Measurements from ENCODE around the gene ACOT7.

The ACOT7 gene

GRCh38 chr1:6351480-6352137 is 42.0 kb downstream of the ACOT7 start:
- Mint-ChIP-seq H3K27me3 (no peaks in the 10 kb centered on the region), H3K9me3 (no peaks in the 10 kb centered on the region), H3K36me3 (no peaks in the 10 kb centered on the region), H3K4me3 (no peak overlapping the region), H3K4me1 (peaks cover 8% of the 10 kb centered on the region), H3K27ac (no peak overlapping the region)
- no peak for ATAC-seq

GRCh38 chr1:6350416-6351088 is 43.0 kb downstream of the ACOT7 start:
- no peaks in the 10 kb centered on the region for H3K36me3 Mint-ChIP-seq
- no peaks in the 10 kb centered on the region for H3K27me3 Mint-ChIP-seq
- H3K9me3 Mint-ChIP-seq = no peaks in the 10 kb centered on the region
- H3K27ac Mint-ChIP-seq = no peak overlapping the region
- ATAC-seq = no peak
- H3K4me3 Mint-ChIP-seq = no peak overlapping the region
- peaks cover 8% of the 10 kb centered on the region for H3K4me1 Mint-ChIP-seq

DNA sequence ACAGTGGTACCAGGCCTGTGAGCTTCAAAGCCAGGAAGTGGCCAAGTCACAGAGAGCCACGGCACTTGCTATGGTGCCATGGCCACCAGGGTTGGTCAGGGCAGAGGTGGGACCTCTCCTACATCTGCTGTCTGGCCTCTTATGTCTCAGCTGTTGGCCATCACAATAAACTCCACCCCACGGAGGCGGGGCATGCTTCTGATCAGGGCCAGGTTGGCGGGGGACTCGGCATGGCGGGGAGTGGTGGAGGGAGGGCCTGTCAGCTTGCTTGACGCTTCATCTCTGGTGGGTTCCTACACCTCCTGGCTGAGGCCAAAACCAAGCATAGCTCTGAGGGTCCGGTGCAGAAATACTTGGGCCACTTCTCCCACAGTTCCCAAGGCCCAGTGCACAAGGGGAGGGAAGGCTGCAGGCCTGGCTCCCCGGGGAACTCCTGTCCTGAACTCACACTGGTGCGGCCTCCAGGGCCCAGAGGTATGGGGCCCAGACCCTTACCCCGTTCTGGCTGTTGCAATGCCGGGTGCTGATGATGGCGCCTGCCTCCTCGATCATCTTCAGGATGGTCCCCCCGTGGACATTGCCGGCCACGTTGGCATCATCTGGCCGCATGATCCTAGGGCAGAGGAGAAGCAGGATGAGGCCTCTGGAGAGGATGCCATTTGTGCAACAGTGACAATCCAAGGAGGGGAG is 44.2 kb downstream of the ACOT7 start:
- Mint-ChIP-seq H3K27ac (no peak overlapping the region), H3K36me3 (no peaks in the 10 kb centered on the region), H3K27me3 (no peaks in the 10 kb centered on the region), H3K4me1 (peaks cover 8% of the 10 kb centered on the region), H3K9me3 (no peaks in the 10 kb centered on the region), H3K4me3 (no peak overlapping the region)
- no peak for ATAC-seq

GRCh38 chr1:6348511-6349191 is 44.9 kb downstream of the ACOT7 start:
- no peak for ATAC-seq
- Mint-ChIP-seq H3K27me3 (no peaks in the 10 kb centered on the region), H3K4me3 (no peak overlapping the region), H3K27ac (no peak overlapping the region), H3K9me3 (no peaks in the 10 kb centered on the region), H3K4me1 (peaks cover 8% of the 10 kb centered on the region), H3K36me3 (peaks cover 6% of the 10 kb centered on the region)

- no peak overlapping the region for H3K27ac Mint-ChIP-seq
Measured at GRCh38 chr1:6347641-6348487, 45.7 kb downstream of the ACOT7 start.

GRCh38 chr1:6345460-6345859 is 48.1 kb downstream of the ACOT7 start:
- ATAC-seq = no peak
- H3K27me3 Mint-ChIP-seq = no peaks in the 10 kb centered on the region
- peaks cover 8% of the 10 kb centered on the region for H3K4me1 Mint-ChIP-seq
- H3K36me3 Mint-ChIP-seq = peaks cover 11% of the 10 kb centered on the region
- no peaks in the 10 kb centered on the region for H3K9me3 Mint-ChIP-seq
- H3K4me3 Mint-ChIP-seq = no peak overlapping the region
- no peak overlapping the region for H3K27ac Mint-ChIP-seq

More at GRCh38 chr1:6347641-6348487, 45.7 kb downstream of the ACOT7 start:
- peaks cover 8% of the 10 kb centered on the region for H3K4me1 Mint-ChIP-seq
- H3K4me3 Mint-ChIP-seq = no peak overlapping the region
- H3K27me3 Mint-ChIP-seq = no peaks in the 10 kb centered on the region
- ATAC-seq = peak; percentile 51
- H3K36me3 Mint-ChIP-seq = peaks cover 11% of the 10 kb centered on the region
- no peaks in the 10 kb centered on the region for H3K9me3 Mint-ChIP-seq

GRCh38 chr1:6345009-6345408 is 48.6 kb downstream of the ACOT7 start:
- H3K27me3 Mint-ChIP-seq = no peaks in the 10 kb centered on the region
- no peaks in the 10 kb centered on the region for H3K9me3 Mint-ChIP-seq
- no peak overlapping the region for H3K4me3 Mint-ChIP-seq
- no peak for ATAC-seq
- H3K27ac Mint-ChIP-seq = no peak overlapping the region
- H3K36me3 Mint-ChIP-seq = peaks cover 11% of the 10 kb centered on the region
- H3K4me1 Mint-ChIP-seq = peaks cover 8% of the 10 kb centered on the region

DNA sequence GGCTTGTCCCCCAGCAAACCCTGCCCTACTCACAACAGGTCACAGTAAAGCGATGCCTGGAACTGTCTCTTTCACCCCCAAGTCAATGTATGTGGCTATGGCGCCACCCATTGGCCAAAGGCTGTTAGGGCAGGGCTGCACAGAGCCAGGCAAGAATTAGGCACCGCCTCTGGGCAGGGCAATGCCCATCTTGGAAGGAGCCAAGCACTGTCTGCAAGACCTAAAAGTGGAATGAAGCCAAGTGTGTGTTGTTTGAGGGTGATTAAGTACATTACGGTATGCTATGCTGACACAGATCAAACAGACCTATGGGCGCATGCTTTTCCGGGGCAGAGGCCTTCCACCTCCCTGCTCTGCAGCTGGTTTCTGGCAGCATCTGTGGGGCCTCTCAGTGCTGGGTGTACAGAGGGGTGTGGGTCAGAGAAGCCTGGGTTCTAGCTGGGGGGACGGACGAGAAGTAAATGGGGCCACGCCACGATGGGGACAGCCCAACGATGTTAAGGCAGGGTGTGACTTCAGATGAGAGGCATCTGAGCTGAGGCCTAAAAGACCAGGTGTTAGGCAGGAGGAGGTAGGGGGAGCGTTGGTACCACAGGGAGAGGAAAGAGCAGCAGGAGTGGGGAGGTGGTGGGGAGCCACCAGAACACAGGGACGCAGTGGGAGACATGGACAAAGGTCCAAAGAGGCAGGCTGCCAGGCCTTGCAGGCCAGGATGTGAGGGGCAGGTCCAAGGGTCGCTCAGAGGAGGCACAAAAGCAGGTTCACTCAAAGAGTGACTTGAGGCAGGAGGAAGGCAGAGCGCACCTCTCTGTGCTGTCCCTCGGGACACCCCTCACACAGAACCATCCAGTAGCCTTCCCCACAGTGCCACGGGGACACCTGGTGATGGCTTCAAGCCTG is 49.8 kb downstream of the ACOT7 start:
- Mint-ChIP-seq H3K4me3 (no peak overlapping the region), H3K9me3 (no peaks in the 10 kb centered on the region), H3K27me3 (no peaks in the 10 kb centered on the region), H3K36me3 (peaks cover 11% of the 10 kb centered on the region), H3K27ac (no peak overlapping the region), H3K4me1 (peaks cover 8% of the 10 kb centered on the region)
- ATAC-seq = peak; percentile 70

GRCh38 chr1:6342056-6342455 is 51.5 kb downstream of the ACOT7 start:
- ATAC-seq = no peak
- Mint-ChIP-seq H3K27me3 (no peaks in the 10 kb centered on the region), H3K9me3 (no peaks in the 10 kb centered on the region), H3K27ac (no peak overlapping the region), H3K4me3 (no peak overlapping the region), H3K4me1 (no peaks in the 10 kb centered on the region), H3K36me3 (peaks cover 15% of the 10 kb centered on the region)

GRCh38 chr1:6338695-6339094 is 54.9 kb downstream of the ACOT7 start:
- Mint-ChIP-seq H3K36me3 (peaks cover 9% of the 10 kb centered on the region), H3K27ac (no peak overlapping the region)

GRCh38 chr1:6336776-6337622 is 56.6 kb downstream of the ACOT7 start:
- Mint-ChIP-seq H3K27ac (no peak overlapping the region), H3K9me3 (no peaks in the 10 kb centered on the region), H3K4me1 (no peaks in the 10 kb centered on the region), H3K4me3 (no peak overlapping the region), H3K27me3 (no peaks in the 10 kb centered on the region), H3K36me3 (peaks cover 4% of the 10 kb centered on the region)
- no peak for ATAC-seq

More at GRCh38 chr1:6338695-6339094, 54.9 kb downstream of the ACOT7 start:
- Mint-ChIP-seq H3K4me1 (no peaks in the 10 kb centered on the region), H3K4me3 (no peak overlapping the region), H3K27me3 (no peaks in the 10 kb centered on the region), H3K9me3 (no peaks in the 10 kb centered on the region)
- no peak for ATAC-seq

- no peaks in the 10 kb centered on the region for H3K9me3 Mint-ChIP-seq
- H3K27ac Mint-ChIP-seq = no peak overlapping the region
Measured at GRCh38 chr1:6334261-6334993, 59.1 kb downstream of the ACOT7 start.

DNA sequence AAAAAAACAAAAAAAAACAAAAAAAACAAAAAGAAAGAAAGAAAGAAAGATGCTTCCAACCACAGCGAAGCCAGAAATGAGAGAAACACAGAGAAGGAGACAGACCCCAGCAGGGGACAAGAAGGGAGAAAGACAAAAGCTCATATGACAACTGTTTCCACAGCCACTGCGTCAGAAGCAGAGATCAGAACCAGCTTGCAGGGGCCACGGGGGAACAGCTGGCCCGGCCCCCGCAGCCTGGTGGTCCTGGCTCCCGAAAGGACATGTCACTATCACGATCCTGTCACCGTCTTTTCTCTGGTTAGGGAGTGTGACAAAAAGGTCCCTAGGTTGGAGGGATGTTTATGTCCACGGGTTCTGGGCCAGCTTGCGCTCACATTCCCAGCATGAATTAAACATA is 60.7 kb downstream of the ACOT7 start:
- H3K36me3 Mint-ChIP-seq = peaks cover 8% of the 10 kb centered on the region
- no peaks in the 10 kb centered on the region for H3K27me3 Mint-ChIP-seq
- no peaks in the 10 kb centered on the region for H3K4me1 Mint-ChIP-seq
- no peak overlapping the region for H3K27ac Mint-ChIP-seq
- ATAC-seq = no peak
- no peak overlapping the region for H3K4me3 Mint-ChIP-seq
- no peaks in the 10 kb centered on the region for H3K9me3 Mint-ChIP-seq

More at GRCh38 chr1:6334261-6334993, 59.1 kb downstream of the ACOT7 start:
- no peaks in the 10 kb centered on the region for H3K27me3 Mint-ChIP-seq
- H3K4me3 Mint-ChIP-seq = no peak overlapping the region
- H3K4me1 Mint-ChIP-seq = no peaks in the 10 kb centered on the region
- ATAC-seq = no peak
- H3K36me3 Mint-ChIP-seq = peaks cover 12% of the 10 kb centered on the region

Data from stimulated activated memory B cell treated with anti-CD40 and anti-IgM and Interleukin-4, amounts not matched to agents 10 μg/mL and 1 μg/mL and 100 μg/mL, for 72 hours (primary cell).